ENCODE results near the gene NUDC. TPM values are rescaled to one million over a fixed set of nuclear protein-coding genes. Genes with fewer than 3 reads are reported as not detected.
A peak's percentile ranks its signal among the peaks of the same experiment; 100 is the strongest.

NUDC gene
- polyA plus RNA-seq, 10 donors, result 43.3 to 69.6 (median 51.7) TPM

- no peak for DNase-seq
Observed at GRCh38 chr1:26949926-26950319, 28.4 kb downstream of the NUDC start.

- DNase-seq, result no peak
Observed at GRCh38 chr1:26950602-26951001, 29.1 kb downstream of the NUDC start.

- DNase-seq, result no peak
Observed at GRCh38 chr1:26951216-26951615, 29.7 kb downstream of the NUDC start.

GRCh38 chr1:26951821-26952497 lies 30.4 kb downstream of the NUDC start:
- no peak for DNase-seq

- DNase-seq, result no peak
Observed at GRCh38 chr1:26953374-26953773, 31.8 kb downstream of the NUDC start.

GRCh38 chr1:26956321-26956720 lies 34.8 kb downstream of the NUDC start:
- no peak for DNase-seq

GRCh38 chr1:26957306-26957705 lies 35.8 kb downstream of the NUDC start:
- DNase-seq, result no peak

GRCh38 chr1:26959270-26959669 lies 37.7 kb downstream of the NUDC start:
- DNase-seq, result no peak

GRCh38 chr1:26959722-26960624 lies 38.4 kb downstream of the NUDC start, which contains the start of gene KDF1:
Gene KDF1 (minus strand): TSS chr1:26960468. CDS start chr1:26952380, 8,088 bp downstream.
- DNase-seq, result no peak

- no peak for DNase-seq
Observed at GRCh38 chr1:26960625-26960966, 39.1 kb downstream of the NUDC start.

- peak in 1 of 3 donors; percentile 63 for DNase-seq
Observed at GRCh38 chr1:26961826-26962225, 40.3 kb downstream of the NUDC start.

- DNase-seq, result no peak
Observed at GRCh38 chr1:26965213-26965612, 43.7 kb downstream of the NUDC start.

- DNase-seq, result no peak
Observed at GRCh38 chr1:26965628-26966027, 44.1 kb downstream of the NUDC start.

- no peak for DNase-seq
Observed at GRCh38 chr1:26970810-26971209, 49.3 kb downstream of the NUDC start.

- no peak for DNase-seq
Observed at GRCh38 chr1:26971590-26971989, 50.0 kb downstream of the NUDC start.

- DNase-seq, result no peak
Observed at GRCh38 chr1:26972390-26972789, 50.8 kb downstream of the NUDC start.

GRCh38 chr1:26972821-26973220 lies 51.3 kb downstream of the NUDC start:
- DNase-seq, result no peak

GRCh38 chr1:26976621-26977510 lies 55.3 kb downstream of the NUDC start:
- no peak for DNase-seq

- no peak for DNase-seq
Observed at GRCh38 chr1:26978901-26979300, 57.4 kb downstream of the NUDC start.

GRCh38 chr1:26981146-26981846 lies 59.8 kb downstream of the NUDC start:
- DNase-seq, result no peak

GRCh38 chr1:26983863-26984262 lies 62.3 kb downstream of the NUDC start:
- DNase-seq, result no peak

GRCh38 chr1:26984291-26984690 lies 62.7 kb downstream of the NUDC start:
- no peak for DNase-seq

Measured in muscle of back (tissue), 11 donors.